Measurements from ENCODE around the gene FLAD1.

The FLAD1 gene

GRCh38 chr1:154958036-154958435 lies 25.1 kb upstream of the FLAD1 start:
- no peak for TF ChIP-seq POLR2A (IDR thresholded peaks at IDR 0.05; ENCODE audit: low read depth, low read length)
- FAIRE-seq (no peak), DNase-seq (ENCODE audit: insufficient read length, low spot score) (no peak)

GRCh38 chr1:154958681-154959425 lies 24.3 kb upstream of the FLAD1 start:
- DNase-seq (ENCODE audit: insufficient read length, low spot score) (no peak), FAIRE-seq (no peak)
- TF ChIP-seq POLR2A (IDR thresholded peaks at IDR 0.05; ENCODE audit: low read depth, low read length): no peak

- no peak for DNase-seq (ENCODE audit: insufficient read length, low spot score)
- FAIRE-seq: no peak
- TF ChIP-seq POLR2A (IDR thresholded peaks at IDR 0.05; ENCODE audit: low read depth, low read length): no peak
Measured at GRCh38 chr1:154959426-154959780, 23.7 kb upstream of the FLAD1 start.

DNA sequence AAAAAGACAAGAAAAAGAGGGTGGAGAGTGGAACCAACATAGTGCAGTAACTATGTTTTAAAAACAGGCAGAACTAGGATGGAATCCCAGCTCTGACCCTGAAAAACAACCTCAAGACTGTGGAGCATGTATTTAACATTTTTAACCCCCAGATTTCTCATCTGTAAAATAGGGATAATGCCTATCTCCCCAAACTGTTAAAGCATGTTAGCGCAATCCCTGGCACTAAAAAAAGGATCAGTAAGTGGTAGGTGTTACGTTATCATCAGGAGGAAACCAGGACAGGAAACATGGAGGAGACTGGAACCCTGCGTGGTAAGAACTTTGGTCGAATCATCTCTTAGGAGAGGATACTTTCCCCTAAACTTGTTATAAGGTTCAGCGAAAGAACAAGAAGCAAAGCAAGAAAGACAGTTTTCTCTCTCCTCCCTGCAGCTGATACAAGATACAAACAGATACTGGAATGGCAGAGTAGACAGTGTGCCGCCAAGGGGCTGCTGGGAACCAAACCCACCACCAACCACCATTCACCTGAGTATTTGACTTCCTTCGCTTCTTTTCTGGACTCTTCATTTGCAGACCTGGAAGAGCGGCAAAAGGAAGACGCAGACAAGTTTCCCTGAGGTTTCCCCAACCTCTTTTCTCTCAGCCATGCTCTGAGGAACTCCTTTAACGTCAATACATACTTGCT lies 22.6 kb upstream of the FLAD1 start:
- TF ChIP-seq POLR2A (IDR thresholded peaks at IDR 0.05; ENCODE audit: low read depth, low read length): no peak
- FAIRE-seq: no peak

DNA sequence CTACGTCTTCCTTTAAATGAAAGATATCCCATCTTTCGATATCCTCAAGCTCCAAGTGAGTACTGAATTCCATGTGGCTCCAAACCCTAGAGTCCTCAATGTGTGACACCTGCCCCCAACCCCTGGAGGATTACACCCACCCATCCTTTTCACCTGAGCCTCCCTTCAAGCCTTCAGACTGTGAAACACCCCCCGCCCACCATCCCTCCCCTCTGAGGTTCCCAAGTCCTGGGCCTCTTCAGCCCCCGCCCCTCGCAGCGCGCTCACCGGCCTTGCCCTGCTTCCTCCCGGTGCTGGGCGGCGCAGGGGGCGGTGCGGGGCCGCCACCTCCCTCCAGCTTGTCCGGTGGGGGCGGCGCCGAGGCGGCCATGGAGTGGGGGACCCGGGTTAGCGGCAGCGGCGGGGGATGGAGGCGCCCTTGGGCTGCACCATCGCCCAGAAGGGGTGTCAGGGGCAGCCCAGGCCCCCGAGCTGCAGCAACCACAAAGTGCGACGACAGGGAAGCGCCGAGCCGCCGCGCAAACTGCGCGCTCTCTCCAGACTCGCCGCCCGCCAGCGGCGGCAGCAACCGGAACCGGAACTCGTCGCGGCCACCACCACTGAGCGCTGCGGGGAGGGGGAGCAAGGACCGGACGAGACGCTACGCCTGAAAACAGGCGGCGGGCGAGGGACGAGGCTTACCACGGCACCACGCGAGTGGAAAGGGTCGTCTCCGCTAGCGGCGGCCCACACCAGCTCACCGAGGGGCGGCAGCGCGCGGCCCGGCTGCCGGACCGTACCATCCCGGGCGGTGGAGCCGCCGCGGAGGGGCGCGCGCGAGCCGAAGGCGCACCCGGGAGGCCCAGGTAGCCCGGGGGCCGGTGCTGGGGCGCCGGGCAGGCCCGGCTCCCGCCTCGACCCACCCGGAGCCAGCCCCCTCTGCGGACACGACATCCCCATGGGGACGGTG lies 21.7 kb upstream of the FLAD1 start, which contains the start of gene PYGO2:
Gene PYGO2, minus strand, starts transcription at position 576 of the 949 bp plus-strand sequence. Its CDS starts 206 bp downstream, at position 370.
- no peak for FAIRE-seq
- peak; percentile 79 for TF ChIP-seq POLR2A (IDR thresholded peaks at IDR 0.05; ENCODE audit: low read depth, low read length)
- DNase-seq (ENCODE audit: insufficient read length, low spot score): peak; percentile 72

More for the DNA sequence above, 22.6 kb upstream of the FLAD1 start:
- no peak for DNase-seq (ENCODE audit: insufficient read length, low spot score)

GRCh38 chr1:154962156-154962749 lies 20.9 kb upstream of the FLAD1 start:
- no peak for TF ChIP-seq POLR2A (IDR thresholded peaks at IDR 0.05; ENCODE audit: low read depth, low read length)
- FAIRE-seq: no peak
- no peak for DNase-seq (ENCODE audit: insufficient read length, low spot score)

DNA sequence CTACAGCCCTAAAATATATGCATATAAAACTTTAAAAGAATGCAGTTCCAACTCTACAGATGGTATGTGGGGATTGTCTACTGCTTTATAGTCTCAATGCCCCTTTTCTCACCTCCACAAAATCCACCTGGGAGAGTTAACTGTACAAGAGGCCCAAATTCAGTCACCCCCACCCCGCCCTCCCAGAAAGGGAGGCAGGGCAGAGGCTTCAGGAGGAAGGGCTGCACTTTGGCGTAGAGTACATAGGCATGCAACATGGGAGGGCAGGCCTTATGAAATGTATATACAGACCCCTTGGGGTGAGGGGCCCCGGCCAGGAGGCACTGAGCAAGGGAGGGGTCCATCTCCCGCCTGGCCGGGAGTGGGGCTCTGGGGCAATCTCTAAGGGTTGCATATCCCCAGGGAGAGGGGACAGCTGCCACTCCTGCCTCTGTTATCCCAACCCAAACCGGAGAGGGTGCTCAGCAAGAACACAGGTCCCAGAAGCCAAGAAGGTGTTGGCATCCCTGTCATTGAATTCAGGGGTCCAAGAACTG lies 20.3 kb upstream of the FLAD1 start:
- DNase-seq (ENCODE audit: insufficient read length, low spot score) (no peak), FAIRE-seq (no peak)
- no peak for TF ChIP-seq POLR2A (IDR thresholded peaks at IDR 0.05; ENCODE audit: low read depth, low read length)

- DNase-seq (ENCODE audit: insufficient read length, low spot score) (no peak), FAIRE-seq (no peak)
- no peak for TF ChIP-seq POLR2A (IDR thresholded peaks at IDR 0.05; ENCODE audit: low read depth, low read length)
Measured at GRCh38 chr1:154963643-154964042, 19.5 kb upstream of the FLAD1 start.

- DNase-seq (ENCODE audit: insufficient read length, low spot score) (no peak), FAIRE-seq (no peak)
- TF ChIP-seq POLR2A (IDR thresholded peaks at IDR 0.05; ENCODE audit: low read depth, low read length): no peak
Measured at GRCh38 chr1:154964359-154964758, 18.8 kb upstream of the FLAD1 start.

GRCh38 chr1:154966111-154966510 lies 17.0 kb upstream of the FLAD1 start:
- DNase-seq (ENCODE audit: insufficient read length, low spot score) (no peak), FAIRE-seq (no peak)
- TF ChIP-seq POLR2A (IDR thresholded peaks at IDR 0.05; ENCODE audit: low read depth, low read length): no peak

GRCh38 chr1:154967331-154967950 lies 15.7 kb upstream of the FLAD1 start:
- no peak for FAIRE-seq
- DNase-seq (ENCODE audit: insufficient read length, low spot score): no peak
- TF ChIP-seq POLR2A (IDR thresholded peaks at IDR 0.05; ENCODE audit: low read depth, low read length): no peak

DNA sequence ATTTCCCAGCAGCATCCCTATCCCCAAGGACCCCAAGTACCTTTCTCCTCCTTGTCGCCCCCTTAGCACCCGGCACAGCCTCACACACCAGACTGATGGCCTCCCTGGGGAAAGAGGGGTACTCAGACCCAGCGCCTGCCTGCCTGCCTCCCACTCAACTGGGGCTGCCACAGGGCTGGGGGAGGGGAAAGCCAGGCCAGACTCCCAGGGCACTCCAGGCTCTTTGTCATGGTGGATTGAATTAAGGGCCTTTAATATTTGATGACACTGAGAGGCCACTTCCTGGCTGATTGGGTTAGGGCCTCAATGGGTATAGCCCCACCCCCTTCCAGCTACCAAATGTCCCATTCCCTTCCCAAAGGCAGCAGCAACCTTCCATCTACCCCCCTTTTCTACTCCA lies 14.4 kb upstream of the FLAD1 start:
- DNase-seq (ENCODE audit: insufficient read length, low spot score) (no peak), FAIRE-seq (no peak)
- no peak for TF ChIP-seq POLR2A (IDR thresholded peaks at IDR 0.05; ENCODE audit: low read depth, low read length)

DNA sequence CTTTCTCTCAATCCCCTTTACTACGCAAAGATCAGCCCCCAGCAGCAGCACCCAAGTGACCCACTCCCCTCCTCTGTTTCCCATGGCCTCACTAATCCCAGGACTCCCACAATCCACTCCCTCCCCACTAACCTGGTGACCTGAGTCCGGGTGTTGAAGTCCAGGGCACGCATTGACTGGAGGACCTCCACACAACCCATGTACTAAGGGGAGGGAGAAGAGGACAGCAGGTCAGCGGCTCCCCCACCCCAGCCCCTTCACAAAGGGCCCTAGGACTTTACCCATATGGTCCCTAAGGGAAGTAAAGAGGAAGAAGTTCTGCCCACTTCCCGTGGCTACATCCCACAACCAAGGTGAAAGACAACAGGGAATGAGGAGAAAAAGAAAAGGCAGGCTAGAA lies 13.9 kb upstream of the FLAD1 start:
- 0 out of 2 replicates have a peak, but pooled peaks have one; percentile 6 for TF ChIP-seq POLR2A (IDR thresholded peaks at IDR 0.05; ENCODE audit: low read depth, low read length)
- FAIRE-seq (no peak), DNase-seq (ENCODE audit: insufficient read length, low spot score) (no peak)

Data from H54 (cell line).